ENCODE results near the gene SPAG8. TPM values are rescaled to one million over a fixed set of nuclear protein-coding genes. Genes with fewer than 3 reads are reported as not detected.
A peak's percentile ranks its signal among the peaks of the same experiment; 100 is the strongest.

The SPAG8 gene
- total RNA-seq, 2 experiments from 2014 or later: 0.81 to 1.3 TPM

DNA sequence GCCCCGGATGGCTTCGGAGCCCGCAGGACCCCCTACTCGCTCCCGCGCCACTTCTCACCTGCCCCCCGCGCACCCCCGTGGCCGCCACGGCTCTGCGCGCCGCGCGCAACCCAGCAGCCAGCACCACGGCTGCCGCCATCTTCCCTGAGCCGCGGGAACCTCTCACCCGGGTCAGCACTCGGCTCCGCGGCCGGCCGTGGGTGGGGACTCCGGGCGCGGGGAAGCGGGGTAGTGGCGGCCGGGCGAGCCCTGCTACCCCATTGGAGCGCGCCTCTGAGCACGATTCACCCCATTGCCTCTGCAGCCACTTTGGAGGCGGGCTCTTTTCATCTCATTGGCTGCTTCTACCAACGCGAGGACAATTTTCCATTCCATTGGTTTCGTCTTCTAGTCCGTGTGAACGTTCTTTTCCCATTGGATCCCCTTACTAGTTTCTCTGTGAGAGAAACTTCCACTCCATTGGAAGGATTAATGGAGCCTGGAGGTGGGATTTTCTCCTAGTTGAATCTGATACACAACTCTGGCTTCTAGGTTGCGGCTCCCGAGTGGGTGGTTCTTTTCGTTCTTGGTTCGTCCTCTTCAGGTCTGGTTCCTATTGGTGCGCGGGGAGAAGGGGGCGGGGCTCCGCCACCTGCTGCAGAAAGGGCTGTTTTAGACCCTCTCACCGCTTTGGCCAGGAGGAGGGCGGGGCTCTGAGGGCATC lies 2.9 kb upstream of the SPAG8 start, which contains the start of gene HINT2:
Gene HINT2, minus strand, starts transcription at position 202 of the 703 bp plus-strand sequence. Its CDS starts 63 bp downstream, at position 139.
- Mint-ChIP-seq H3K36me3 (ENCODE audit: low read depth) (peaks cover 13% of the 10 kb centered on the region), H3K27me3 (no peaks in the 10 kb centered on the region), H3K27ac (peak within 1 kb of the TSS; percentile 91), H3K9me3 (no peaks in the 10 kb centered on the region), H3K4me1 (ENCODE audit: low read depth) (peaks cover 43% of the 10 kb centered on the region), H3K4me3 (peak within 1 kb of the TSS; percentile 91)
- TF ChIP-seq, protein P1, sequence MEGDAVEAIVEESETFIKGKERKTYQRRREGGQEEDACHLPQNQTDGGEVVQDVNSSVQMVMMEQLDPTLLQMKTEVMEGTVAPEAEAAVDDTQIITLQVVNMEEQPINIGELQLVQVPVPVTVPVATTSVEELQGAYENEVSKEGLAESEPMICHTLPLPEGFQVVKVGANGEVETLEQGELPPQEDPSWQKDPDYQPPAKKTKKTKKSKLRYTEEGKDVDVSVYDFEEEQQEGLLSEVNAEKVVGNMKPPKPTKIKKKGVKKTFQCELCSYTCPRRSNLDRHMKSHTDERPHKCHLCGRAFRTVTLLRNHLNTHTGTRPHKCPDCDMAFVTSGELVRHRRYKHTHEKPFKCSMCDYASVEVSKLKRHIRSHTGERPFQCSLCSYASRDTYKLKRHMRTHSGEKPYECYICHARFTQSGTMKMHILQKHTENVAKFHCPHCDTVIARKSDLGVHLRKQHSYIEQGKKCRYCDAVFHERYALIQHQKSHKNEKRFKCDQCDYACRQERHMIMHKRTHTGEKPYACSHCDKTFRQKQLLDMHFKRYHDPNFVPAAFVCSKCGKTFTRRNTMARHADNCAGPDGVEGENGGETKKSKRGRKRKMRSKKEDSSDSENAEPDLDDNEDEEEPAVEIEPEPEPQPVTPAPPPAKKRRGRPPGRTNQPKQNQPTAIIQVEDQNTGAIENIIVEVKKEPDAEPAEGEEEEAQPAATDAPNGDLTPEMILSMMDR (IDR thresholded peaks at IDR 0.05): no peak
- ChIA-PET CTCF (interaction anchor here (1.8 kb wide), 1 partner anchor 11 kb away, joined by 7 read pairs; no protein-coding TSS in a partner anchor), POLR2A (interaction anchor here (0.6 to 1.5 kb wide), 6 partner anchors 9 to 157 kb away, joined by 3 to 7 read pairs (median 4); partner anchors contain the start of genes CCDC107, CREB3, FAM221B and RMRP)
- peaks cover 3% of the 10 kb centered on the region for H3K36me3 ChIP-seq (ENCODE audit: insufficient read depth, low read length)
- H3K4me3 ChIP-seq (ENCODE audit: low read length): peak within 1 kb of the TSS; percentile 80
- peak; percentile 79 for ATAC-seq (ENCODE audit: poor library complexity)
- H3K27me3 ChIP-seq (ENCODE audit: control insufficient read depth in 1 of 2, insufficient read depth in 2 of 2, low read length in 2 of 2): no peaks in the 10 kb centered on the region
- DNase-seq: peak; percentile 93 to 99 (median 96)
- peaks cover 42% of the 10 kb centered on the region for H3K4me1 ChIP-seq (ENCODE audit: insufficient read depth, low read length)
- no peaks in the 10 kb centered on the region for H3K9me3 ChIP-seq (ENCODE audit: control insufficient read depth in 1 of 2, insufficient read depth in 1 of 2, low read length in 2 of 2)
- peak within 1 kb of the TSS; percentile 68 to 87 for H3K27ac ChIP-seq (ENCODE audit: low read depth in 1 of 2, low read length in 2 of 2)
- intact Hi-C loops (cut with DNase I, micrococcal nuclease): loop anchor here (1.0 to 10.0 kb wide), 9 partner anchors 14 to 823 kb away; partner anchors contain the start of genes CREB3 (in 2 of the 2), TLN1 (in 2 of the 2), ATOSB (in 1 of the 2) and GBA2 (in 1 of the 2)

DNA sequence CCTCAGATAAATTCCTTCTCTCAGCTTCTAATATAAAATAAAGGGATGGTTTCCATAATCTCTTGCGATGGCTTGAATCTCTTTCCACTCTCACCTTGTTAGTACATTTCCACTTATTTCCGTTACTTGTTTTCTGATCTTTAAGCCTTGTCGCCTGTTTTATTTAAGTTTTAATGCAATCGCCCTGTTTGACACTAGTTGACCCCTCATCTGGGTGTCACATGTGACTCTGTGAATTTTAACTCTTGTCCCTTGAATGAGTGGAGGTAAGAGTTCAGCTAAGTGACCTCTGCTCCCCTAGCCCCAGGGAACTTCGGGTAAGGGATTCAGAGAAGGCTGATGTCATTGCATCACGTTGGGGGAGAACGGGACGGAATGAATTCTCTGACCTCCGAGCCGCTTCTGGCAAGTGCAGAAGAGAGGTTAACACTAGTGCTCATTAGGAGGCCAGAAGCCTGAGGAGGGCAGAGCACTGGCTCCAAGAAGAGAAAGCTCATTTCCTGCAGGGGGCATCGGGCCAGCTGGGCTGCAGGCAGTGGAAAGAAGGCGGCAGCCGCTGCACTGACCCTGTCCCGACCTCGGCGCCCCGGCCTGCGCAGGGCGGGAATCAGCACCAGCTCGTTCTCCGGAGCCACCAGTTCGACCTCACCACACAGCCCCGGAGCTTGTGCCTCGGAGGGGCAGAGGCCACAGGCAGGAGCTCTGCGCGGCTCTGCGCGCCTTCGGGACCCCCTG lies 2.2 kb upstream of the SPAG8 start:
- ATAC-seq (ENCODE audit: poor library complexity) (no peak), DNase-seq (peak in 8 of 14 experiments; percentile 11 to 68 (median 31))
- Mint-ChIP-seq H3K27me3 (no peaks in the 10 kb centered on the region), H3K27ac (peak overlapping the region; percentile 91), H3K4me3 (peak overlapping the region; percentile 91), H3K9me3 (no peaks in the 10 kb centered on the region), H3K36me3 (ENCODE audit: low read depth) (peaks cover 17% of the 10 kb centered on the region), H3K4me1 (ENCODE audit: low read depth) (peaks cover 43% of the 10 kb centered on the region)
- no peaks in the 10 kb centered on the region for H3K27me3 ChIP-seq (ENCODE audit: control insufficient read depth in 1 of 2, insufficient read depth in 2 of 2, low read length in 2 of 2)
- intact Hi-C loops (cut with DNase I, micrococcal nuclease): loop anchor here (2.0 to 10.0 kb wide), 8 partner anchors 67 to 822 kb away; partner anchors contain the start of genes CREB3 (in 2 of the 2), TLN1 (in 2 of the 2), ATOSB (in 1 of the 2) and GBA2 (in 1 of the 2)
- H3K4me3 ChIP-seq (ENCODE audit: low read length): peak overlapping the region; percentile 80
- peaks cover 4% of the 10 kb centered on the region for H3K36me3 ChIP-seq (ENCODE audit: insufficient read depth, low read length)
- TF ChIP-seq, protein P1 (IDR thresholded peaks at IDR 0.05): no peak
- ChIA-PET POLR2A (interaction anchor here (0.6 to 1.5 kb wide), 6 partner anchors 8 to 156 kb away, joined by 3 to 7 read pairs (median 4); partner anchors contain the start of genes CCDC107, CREB3, FAM221B and RMRP), CTCF (interaction anchor here (1.8 kb wide), 1 partner anchor 12 kb away, joined by 7 read pairs; no protein-coding TSS in a partner anchor)
- peak overlapping the region; percentile 39 to 68 for H3K27ac ChIP-seq (ENCODE audit: low read depth in 1 of 2, low read length in 2 of 2)
- H3K9me3 ChIP-seq (ENCODE audit: control insufficient read depth in 1 of 2, insufficient read depth in 1 of 2, low read length in 2 of 2): no peaks in the 10 kb centered on the region
- H3K4me1 ChIP-seq (ENCODE audit: insufficient read depth, low read length): peaks cover 42% of the 10 kb centered on the region
